Adipocyte (in vitro differentiated cells): Measurements from ENCODE around the gene VARS1.

Experiments used
- DNase-seq: peaks from one replicate; pipeline ENCODE4 v3.0.0-alpha.2; 2015; ENCODE audit warnings: low read depth
- H3K27me3 ChIP-seq: replicated peaks from 2 replicates; pipeline ENCODE4 v1.7.0; 2013; ENCODE audit warnings: mild to moderate bottlenecking, low read length, moderate library complexity; ENCODE audit not compliant: control insufficient read depth, insufficient read depth
- H3K36me3 ChIP-seq: 2 replicates; pipeline ENCODE4 v1.7.0; 2013; ENCODE audit warnings: low read length, mild to moderate bottlenecking, moderate library complexity; ENCODE audit not compliant: control insufficient read depth, insufficient read depth, severe bottlenecking
- H3K4me1 ChIP-seq: 2 replicates; pipeline ENCODE4 v1.7.0; 2013; ENCODE audit warnings: mild to moderate bottlenecking, low read length, moderate library complexity; ENCODE audit not compliant: control insufficient read depth, insufficient read depth
- H3K4me3 ChIP-seq: 2 replicates; pipeline ENCODE4 v1.7.0; 2013; ENCODE audit warnings: mild to moderate bottlenecking, low read length, moderate library complexity
- H3K9ac ChIP-seq: 2 replicates; pipeline ENCODE4 v1.7.0; 2013; ENCODE audit warnings: mild to moderate bottlenecking, low read length, moderate library complexity
- H3K9me3 ChIP-seq: 2 replicates; pipeline ENCODE4 v1.7.0; 2013; ENCODE audit warnings: mild to moderate bottlenecking, low read length, moderate library complexity; ENCODE audit not compliant: control insufficient read depth

Gene VARS1

GRCh38 chr6:31749301-31750036, 46.1 kb downstream of the VARS1 start:
- DNase-seq = no peak
- no peaks in the 10 kb centered on the region for H3K36me3 ChIP-seq
- no peaks in the 10 kb centered on the region for H3K9me3 ChIP-seq
- no peak overlapping the region for H3K9ac ChIP-seq
- no peak overlapping the region for H3K4me3 ChIP-seq
- H3K4me1 ChIP-seq = peaks cover 15% of the 10 kb centered on the region
- H3K27me3 ChIP-seq = no peaks in the 10 kb centered on the region
